ENCODE data around the gene GNE.
"Not testable (repeated sequence)": the region's sequence is repeated elsewhere in the genome, so short reads cannot be mapped to it uniquely, and the experiment has no call there.

Gene GNE

GRCh38 chr9:36194326-36195000, 63.8 kb downstream of the GNE start:
- Histone ChIP-seq H3K9me3 (ENCODE audit: control insufficient read depth, insufficient read depth, low read length) (no peaks in the 10 kb centered on the region), H3K27me3 (ENCODE audit: control insufficient read depth, insufficient read depth, low read length) (no peaks in the 10 kb centered on the region), H3K4me3 (ENCODE audit: low read depth, low read length) (no peak overlapping the region), H3K9ac (ENCODE audit: low read depth, low read length) (no peak overlapping the region), H3K36me3 (ENCODE audit: control insufficient read depth, insufficient read depth, low read length) (peaks cover 16% of the 10 kb centered on the region), H3K4me1 (ENCODE audit: control insufficient read depth, insufficient read depth, low read length) (peaks cover 13% of the 10 kb centered on the region)

- Histone ChIP-seq H3K4me3 (ENCODE audit: low read depth, low read length) (peak overlapping the region; percentile 96), H3K4me1 (ENCODE audit: control insufficient read depth, insufficient read depth, low read length) (peaks cover 13% of the 10 kb centered on the region), H3K36me3 (ENCODE audit: control insufficient read depth, insufficient read depth, low read length) (peaks cover 9% of the 10 kb centered on the region), H3K9ac (ENCODE audit: low read depth, low read length) (peak overlapping the region; percentile 60), H3K9me3 (ENCODE audit: control insufficient read depth, insufficient read depth, low read length) (no peaks in the 10 kb centered on the region), H3K27me3 (ENCODE audit: control insufficient read depth, insufficient read depth, low read length) (no peaks in the 10 kb centered on the region)
Observed at GRCh38 chr9:36193023-36193422, 65.2 kb downstream of the GNE start.

- H3K4me1 ChIP-seq (ENCODE audit: control insufficient read depth, insufficient read depth, low read length): peaks cover 13% of the 10 kb centered on the region
Observed at GRCh38 chr9:36192196-36192595, 66.1 kb downstream of the GNE start.

GRCh38 chr9:36191686-36192085, 66.6 kb downstream of the GNE start:
- peak overlapping the region; percentile 95 for H3K9ac ChIP-seq (ENCODE audit: low read depth, low read length)
- H3K4me3 ChIP-seq (ENCODE audit: low read depth, low read length): peak overlapping the region; percentile 96
- no peaks in the 10 kb centered on the region for H3K9me3 ChIP-seq (ENCODE audit: control insufficient read depth, insufficient read depth, low read length)
- H3K36me3 ChIP-seq (ENCODE audit: control insufficient read depth, insufficient read depth, low read length): no peaks in the 10 kb centered on the region
- peaks cover 13% of the 10 kb centered on the region for H3K4me1 ChIP-seq (ENCODE audit: control insufficient read depth, insufficient read depth, low read length)
- H3K27me3 ChIP-seq (ENCODE audit: control insufficient read depth, insufficient read depth, low read length): no peaks in the 10 kb centered on the region

More at GRCh38 chr9:36192196-36192595, 66.1 kb downstream of the GNE start:
- Histone ChIP-seq H3K9me3 (ENCODE audit: control insufficient read depth, insufficient read depth, low read length) (no peaks in the 10 kb centered on the region), H3K27me3 (ENCODE audit: control insufficient read depth, insufficient read depth, low read length) (no peaks in the 10 kb centered on the region), H3K4me3 (ENCODE audit: low read depth, low read length) (peak overlapping the region; percentile 96), H3K36me3 (ENCODE audit: control insufficient read depth, insufficient read depth, low read length) (peaks cover 2% of the 10 kb centered on the region), H3K9ac (ENCODE audit: low read depth, low read length) (peak overlapping the region; percentile 95)

- H3K36me3 ChIP-seq (ENCODE audit: control insufficient read depth, insufficient read depth, low read length): no peaks in the 10 kb centered on the region
- H3K9me3 ChIP-seq (ENCODE audit: control insufficient read depth, insufficient read depth, low read length): no peaks in the 10 kb centered on the region
- H3K9ac ChIP-seq (ENCODE audit: low read depth, low read length): peak overlapping the region; percentile 95
- H3K27me3 ChIP-seq (ENCODE audit: control insufficient read depth, insufficient read depth, low read length): no peaks in the 10 kb centered on the region
- peaks cover 13% of the 10 kb centered on the region for H3K4me1 ChIP-seq (ENCODE audit: control insufficient read depth, insufficient read depth, low read length)
- peak overlapping the region; percentile 96 for H3K4me3 ChIP-seq (ENCODE audit: low read depth, low read length)
Observed at GRCh38 chr9:36191290-36191645, 67.0 kb downstream of the GNE start.

GRCh38 chr9:36190388-36191289, 67.6 kb downstream of the GNE start, which contains the start of gene CLTA:
TSS of gene CLTA (plus strand) at chr9:36190921. CDS start at chr9:36191057, 136 bp downstream.
- H3K36me3 ChIP-seq (ENCODE audit: control insufficient read depth, insufficient read depth, low read length): no peaks in the 10 kb centered on the region
- peak within 1 kb of the TSS; percentile 96 for H3K4me3 ChIP-seq (ENCODE audit: low read depth, low read length)
- no peaks in the 10 kb centered on the region for H3K27me3 ChIP-seq (ENCODE audit: control insufficient read depth, insufficient read depth, low read length)
- peaks cover 13% of the 10 kb centered on the region for H3K4me1 ChIP-seq (ENCODE audit: control insufficient read depth, insufficient read depth, low read length)
- no peaks in the 10 kb centered on the region for H3K9me3 ChIP-seq (ENCODE audit: control insufficient read depth, insufficient read depth, low read length)
- peak within 1 kb of the TSS; percentile 95 for H3K9ac ChIP-seq (ENCODE audit: low read depth, low read length)

- H3K4me1 ChIP-seq (ENCODE audit: control insufficient read depth, insufficient read depth, low read length): peaks cover 13% of the 10 kb centered on the region
- no peaks in the 10 kb centered on the region for H3K9me3 ChIP-seq (ENCODE audit: control insufficient read depth, insufficient read depth, low read length)
- H3K4me3 ChIP-seq (ENCODE audit: low read depth, low read length): peak overlapping the region; percentile 96
- H3K36me3 ChIP-seq (ENCODE audit: control insufficient read depth, insufficient read depth, low read length): no peaks in the 10 kb centered on the region
- H3K27me3 ChIP-seq (ENCODE audit: control insufficient read depth, insufficient read depth, low read length): no peaks in the 10 kb centered on the region
- H3K9ac ChIP-seq (ENCODE audit: low read depth, low read length): peak overlapping the region; percentile 63
Observed at GRCh38 chr9:36189976-36190375, 68.3 kb downstream of the GNE start.

- H3K9ac ChIP-seq (ENCODE audit: low read depth, low read length): no peak overlapping the region
Observed at GRCh38 chr9:36188212-36188611, 70.0 kb downstream of the GNE start.

GRCh38 chr9:36187414-36187813, 70.8 kb downstream of the GNE start:
- no peak overlapping the region for H3K4me3 ChIP-seq (ENCODE audit: low read depth, low read length)
- H3K4me1 ChIP-seq (ENCODE audit: control insufficient read depth, insufficient read depth, low read length): peaks cover 6% of the 10 kb centered on the region
- no peak overlapping the region for H3K9ac ChIP-seq (ENCODE audit: low read depth, low read length)
- no peaks in the 10 kb centered on the region for H3K9me3 ChIP-seq (ENCODE audit: control insufficient read depth, insufficient read depth, low read length)
- H3K36me3 ChIP-seq (ENCODE audit: control insufficient read depth, insufficient read depth, low read length): no peaks in the 10 kb centered on the region
- H3K27me3 ChIP-seq (ENCODE audit: control insufficient read depth, insufficient read depth, low read length): no peaks in the 10 kb centered on the region

More at GRCh38 chr9:36188212-36188611, 70.0 kb downstream of the GNE start:
- Histone ChIP-seq H3K4me3 (ENCODE audit: low read depth, low read length) (no peak overlapping the region), H3K27me3 (ENCODE audit: control insufficient read depth, insufficient read depth, low read length) (no peaks in the 10 kb centered on the region), H3K4me1 (ENCODE audit: control insufficient read depth, insufficient read depth, low read length) (peaks cover 13% of the 10 kb centered on the region), H3K9me3 (ENCODE audit: control insufficient read depth, insufficient read depth, low read length) (no peaks in the 10 kb centered on the region), H3K36me3 (ENCODE audit: control insufficient read depth, insufficient read depth, low read length) (no peaks in the 10 kb centered on the region)

- H3K36me3 ChIP-seq (ENCODE audit: control insufficient read depth, insufficient read depth, low read length); H3K9ac ChIP-seq (ENCODE audit: low read depth, low read length); H3K4me3 ChIP-seq (ENCODE audit: low read depth, low read length); H3K27me3 ChIP-seq (ENCODE audit: control insufficient read depth, insufficient read depth, low read length); H3K4me1 ChIP-seq (ENCODE audit: control insufficient read depth, insufficient read depth, low read length); H3K9me3 ChIP-seq (ENCODE audit: control insufficient read depth, insufficient read depth, low read length): not testable (repeated sequence)
Observed at GRCh38 chr9:36180243-36180642, 78.0 kb downstream of the GNE start.

- no peak overlapping the region for H3K9ac ChIP-seq (ENCODE audit: low read depth, low read length)
- H3K4me1 ChIP-seq (ENCODE audit: control insufficient read depth, insufficient read depth, low read length): no peaks in the 10 kb centered on the region
- H3K27me3 ChIP-seq (ENCODE audit: control insufficient read depth, insufficient read depth, low read length): no peaks in the 10 kb centered on the region
- no peaks in the 10 kb centered on the region for H3K9me3 ChIP-seq (ENCODE audit: control insufficient read depth, insufficient read depth, low read length)
- H3K36me3 ChIP-seq (ENCODE audit: control insufficient read depth, insufficient read depth, low read length): no peaks in the 10 kb centered on the region
- no peak overlapping the region for H3K4me3 ChIP-seq (ENCODE audit: low read depth, low read length)
Observed at GRCh38 chr9:36177571-36177970, 80.7 kb downstream of the GNE start.

GRCh38 chr9:36176496-36176895, 81.8 kb downstream of the GNE start:
- H3K9ac ChIP-seq (ENCODE audit: low read depth, low read length); H3K27me3 ChIP-seq (ENCODE audit: control insufficient read depth, insufficient read depth, low read length); H3K4me1 ChIP-seq (ENCODE audit: control insufficient read depth, insufficient read depth, low read length); H3K36me3 ChIP-seq (ENCODE audit: control insufficient read depth, insufficient read depth, low read length); H3K4me3 ChIP-seq (ENCODE audit: low read depth, low read length); H3K9me3 ChIP-seq (ENCODE audit: control insufficient read depth, insufficient read depth, low read length): not testable (repeated sequence)

Data from iPS-15b (cell line).